Measurements from ENCODE around the gene USP37. TPM values are rescaled to one million over a fixed set of nuclear protein-coding genes. Genes with fewer than 3 reads are reported as not detected.

The USP37 gene
- total RNA-seq, 1 experiment from 2014 or later, result 31.0 TPM

DNA sequence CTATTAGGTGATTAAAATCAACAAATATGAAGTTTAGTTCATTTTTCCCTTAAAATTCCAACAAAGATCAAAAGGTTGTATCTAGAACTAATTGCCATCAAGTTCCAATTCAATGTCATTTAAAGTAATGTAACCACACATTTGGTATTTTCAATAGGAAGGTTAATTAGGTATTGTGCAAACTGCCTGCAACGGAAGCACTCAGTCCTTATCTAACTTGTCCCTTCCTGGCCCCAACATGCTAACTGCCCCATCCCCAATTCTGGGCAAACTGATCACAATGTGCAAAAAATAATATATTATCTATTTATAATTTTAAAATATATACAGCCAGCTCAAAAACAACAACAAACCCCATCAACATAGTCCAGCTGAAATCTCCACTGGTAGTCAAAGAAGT is 116.1 kb downstream of the USP37 start:
- intact Hi-C loops (cut with micrococcal nuclease; ENCODE audit: unreplicated experiment), result no loop called here
- Histone ChIP-seq H3K27ac (ENCODE audit: low read depth, low read length, poor library complexity, severe bottlenecking) (no peak overlapping the region), H3K36me3 (ENCODE audit: insufficient read depth, low read length, poor library complexity, severe bottlenecking) (peaks cover 46% of the 10 kb centered on the region), H3K4me3 (ENCODE audit: low read depth, low read length, poor library complexity, severe bottlenecking) (no peak overlapping the region), H3K9me3 (ENCODE audit: low read depth, low read length, poor library complexity, severe bottlenecking) (no peaks in the 10 kb centered on the region), H3K27me3 (replicated peaks; ENCODE audit: insufficient read depth, low read depth, low read length, poor library complexity) (no peaks in the 10 kb centered on the region), H3K4me1 (ENCODE audit: insufficient read depth, low read length, poor library complexity, severe bottlenecking) (no peaks in the 10 kb centered on the region)
- BruUV-seq (replicated peaks), result no TSS peak
- TF ChIP-seq EZH2 (IDR thresholded peaks at IDR 0.05; ENCODE audit: borderline replicate concordance, low read depth, low read length, poor library complexity, severe bottlenecking) (no peak), CTCF (conservative IDR thresholded peaks at IDR 0.05; ENCODE audit: low read depth, low read length) (no peak)
- ChIA-PET POLR2A (ENCODE audit: low non-redundant PET) (no interaction called here), CTCF (no interaction called here)
- DNase-seq (ENCODE audit: low spot score), result no peak

DNA sequence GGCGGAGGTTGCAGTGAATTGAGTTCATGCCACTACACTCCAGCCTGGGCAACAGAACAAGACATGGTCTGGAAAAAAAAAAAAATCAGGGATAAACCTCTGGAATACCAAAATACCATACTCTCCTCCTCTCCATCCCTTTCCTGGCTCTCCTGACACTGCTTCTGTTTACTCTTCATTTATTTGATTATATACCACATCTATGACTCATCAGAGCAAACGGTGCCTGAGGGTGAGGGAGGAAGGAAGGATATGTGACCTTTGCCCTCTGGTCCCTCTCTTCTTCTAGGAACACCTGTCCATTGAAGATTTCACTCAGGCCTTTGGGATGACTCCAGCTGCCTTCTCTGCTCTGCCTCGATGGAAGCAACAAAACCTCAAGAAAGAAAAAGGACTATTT is 119.2 kb downstream of the USP37 start:
- Histone ChIP-seq H3K36me3 (ENCODE audit: insufficient read depth, low read length, poor library complexity, severe bottlenecking) (peaks cover 19% of the 10 kb centered on the region), H3K27me3 (replicated peaks; ENCODE audit: insufficient read depth, low read depth, low read length, poor library complexity) (no peaks in the 10 kb centered on the region), H3K4me3 (ENCODE audit: low read depth, low read length, poor library complexity, severe bottlenecking) (no peak overlapping the region), H3K4me1 (ENCODE audit: insufficient read depth, low read length, poor library complexity, severe bottlenecking) (no peaks in the 10 kb centered on the region), H3K27ac (ENCODE audit: low read depth, low read length, poor library complexity, severe bottlenecking) (no peak overlapping the region), H3K9me3 (ENCODE audit: low read depth, low read length, poor library complexity, severe bottlenecking) (no peaks in the 10 kb centered on the region)
- intact Hi-C loops (cut with micrococcal nuclease; ENCODE audit: unreplicated experiment), result no loop called here
- ChIA-PET POLR2A (ENCODE audit: low non-redundant PET) (no interaction called here), CTCF (no interaction called here)
- DNase-seq (ENCODE audit: low spot score), result no peak
- no TSS peak for BruUV-seq (replicated peaks)
- TF ChIP-seq CTCF (conservative IDR thresholded peaks at IDR 0.05; ENCODE audit: low read depth, low read length) (no peak), EZH2 (IDR thresholded peaks at IDR 0.05; ENCODE audit: borderline replicate concordance, low read depth, low read length, poor library complexity, severe bottlenecking) (no peak)

DNA sequence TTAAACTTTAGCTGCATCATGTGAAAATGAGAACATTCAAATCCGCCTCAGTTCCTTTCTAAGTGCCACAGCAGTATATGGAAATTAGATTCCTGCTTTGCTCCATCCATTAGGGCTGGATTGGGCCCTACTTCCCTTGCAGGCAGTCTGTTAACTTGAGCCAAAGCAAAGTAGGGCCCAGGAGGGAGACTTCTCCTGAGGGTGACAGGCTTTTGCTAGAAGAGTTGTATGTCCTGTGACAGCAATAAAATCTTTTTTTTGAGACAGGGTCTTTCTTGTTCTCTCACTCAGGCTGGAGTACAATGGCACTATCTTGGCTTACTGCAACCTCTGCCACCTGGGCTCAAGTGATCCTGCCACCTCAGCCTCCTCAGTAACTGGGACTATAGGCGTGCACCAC is 121.1 kb downstream of the USP37 start:
- TF ChIP-seq CTCF (conservative IDR thresholded peaks at IDR 0.05; ENCODE audit: low read depth, low read length), result no peak
- no peak for TF ChIP-seq EZH2 (IDR thresholded peaks at IDR 0.05; ENCODE audit: borderline replicate concordance, low read depth, low read length, poor library complexity, severe bottlenecking)
- BruUV-seq (replicated peaks), result no TSS peak
- H3K27me3 ChIP-seq (replicated peaks; ENCODE audit: insufficient read depth, low read depth, low read length, poor library complexity), result no peaks in the 10 kb centered on the region
- H3K36me3 ChIP-seq (ENCODE audit: insufficient read depth, low read length, poor library complexity, severe bottlenecking), result peaks cover 12% of the 10 kb centered on the region
- ChIA-PET CTCF (no interaction called here), POLR2A (ENCODE audit: low non-redundant PET) (no interaction called here)
- no peak overlapping the region for H3K4me3 ChIP-seq (ENCODE audit: low read depth, low read length, poor library complexity, severe bottlenecking)
- no peaks in the 10 kb centered on the region for H3K4me1 ChIP-seq (ENCODE audit: insufficient read depth, low read length, poor library complexity, severe bottlenecking)
- no peaks in the 10 kb centered on the region for H3K9me3 ChIP-seq (ENCODE audit: low read depth, low read length, poor library complexity, severe bottlenecking)
- no peak for DNase-seq (ENCODE audit: low spot score)
- no peak overlapping the region for H3K27ac ChIP-seq (ENCODE audit: low read depth, low read length, poor library complexity, severe bottlenecking)
- intact Hi-C loops (cut with micrococcal nuclease; ENCODE audit: unreplicated experiment), result no loop called here

Measured in A673 (cell line).